ENCODE measurements around the gene APOBEC3F.
"Not testable (repeated sequence)": the region's sequence is repeated elsewhere in the genome, so short reads cannot be mapped to it uniquely, and the experiment has no call there.

APOBEC3F gene

GRCh38 chr22:39027717-39028116, 12.9 kb upstream of the APOBEC3F start:
- DNase-seq (ENCODE audit: low read depth): no peak

GRCh38 chr22:39028281-39028680, 12.4 kb upstream of the APOBEC3F start:
- DNase-seq (ENCODE audit: low read depth): no peak

GRCh38 chr22:39029227-39029626, 11.4 kb upstream of the APOBEC3F start:
- no peak for DNase-seq (ENCODE audit: low read depth)

GRCh38 chr22:39030705-39031104, 10.0 kb upstream of the APOBEC3F start:
- no peak for DNase-seq (ENCODE audit: low read depth)

GRCh38 chr22:39031434-39032295, 9.0 kb upstream of the APOBEC3F start:
- not testable (repeated sequence) for DNase-seq (ENCODE audit: low read depth)

- not testable (repeated sequence) for DNase-seq (ENCODE audit: low read depth)
Measured at GRCh38 chr22:39037071-39037470, 3.6 kb upstream of the APOBEC3F start.

GRCh38 chr22:39039306-39040126, 1.1 kb upstream of the APOBEC3F start:
- DNase-seq (ENCODE audit: low read depth): no peak

GRCh38 chr22:39040155-39040537, 518 bp upstream of the APOBEC3F start:
- DNase-seq (ENCODE audit: low read depth): not testable (repeated sequence)

GRCh38 chr22:39041908-39042307, 1.2 kb downstream of the APOBEC3F start:
- no peak for DNase-seq (ENCODE audit: low read depth)

GRCh38 chr22:39043063-39043462, 2.4 kb downstream of the APOBEC3F start:
- DNase-seq (ENCODE audit: low read depth): not testable (repeated sequence)

- DNase-seq (ENCODE audit: low read depth): not testable (repeated sequence)
Measured at GRCh38 chr22:39045136-39045535, 4.5 kb downstream of the APOBEC3F start.

- not testable (repeated sequence) for DNase-seq (ENCODE audit: low read depth)
Measured at GRCh38 chr22:39049486-39049885, 8.8 kb downstream of the APOBEC3F start.

GRCh38 chr22:39051844-39052495, 11.3 kb downstream of the APOBEC3F start:
- DNase-seq (ENCODE audit: low read depth): not testable (repeated sequence)

GRCh38 chr22:39055658-39056057, 15.0 kb downstream of the APOBEC3F start:
- DNase-seq (ENCODE audit: low read depth): no peak

- not testable (repeated sequence) for DNase-seq (ENCODE audit: low read depth)
Measured at GRCh38 chr22:39061290-39061689, 20.6 kb downstream of the APOBEC3F start.

GRCh38 chr22:39061951-39062350, 21.3 kb downstream of the APOBEC3F start:
- not testable (repeated sequence) for DNase-seq (ENCODE audit: low read depth)

GRCh38 chr22:39063904-39064303, 23.2 kb downstream of the APOBEC3F start:
- not testable (repeated sequence) for DNase-seq (ENCODE audit: low read depth)

- not testable (repeated sequence) for DNase-seq (ENCODE audit: low read depth)
Measured at GRCh38 chr22:39066442-39067276, 26.0 kb downstream of the APOBEC3F start.

- no peak for DNase-seq (ENCODE audit: low read depth)
Measured at GRCh38 chr22:39068033-39068785, 27.5 kb downstream of the APOBEC3F start.

- DNase-seq (ENCODE audit: low read depth): no peak
Measured at GRCh38 chr22:39070186-39070585, 29.5 kb downstream of the APOBEC3F start.

GRCh38 chr22:39072581-39072981, 31.9 kb downstream of the APOBEC3F start:
- DNase-seq (ENCODE audit: low read depth): not testable (repeated sequence)

All from stimulated activated CD8-positive, alpha-beta memory T cell treated with anti-CD3 and anti-CD28 coated beads, Interleukin-4, amount 100 ng/mL, for 24 hours (primary cell).